SK-N-MC (cell line): ENCODE measurements around the gene THBS3.

Source experiments
- DNase-seq: peaks from one replicate; pipeline ENCODE4 v3.0.0-alpha.2; 2011; ENCODE audit warnings: low read depth, low spot score
- H3K27ac ChIP-seq: fragments of 200-600 bp; sonication (generic); 2 replicates; pipeline ENCODE4 v1.5.1; 2016; ENCODE audit warnings: mixed run types
- H3K36me3 ChIP-seq: fragments of 200-600 bp; sonication (generic); 2 replicates; pipeline ENCODE4 v1.6.1; 2017; ENCODE audit warnings: antibody characterized with exemption, low read length, mixed read lengths; ENCODE audit not compliant: insufficient read depth
- H3K4me3 ChIP-seq: fragments of 200-600 bp; sonication (generic); 2 replicates; pipeline ENCODE4 v1.5.1; 2016
- H3K9ac ChIP-seq: fragments of 200-600 bp; sonication (generic); 2 replicates; pipeline ENCODE4 v1.8.0; 2017; ENCODE audit warnings: mixed run types, mixed read lengths; ENCODE audit not compliant: insufficient read length
- H3K9me3 ChIP-seq: fragments of 200-600 bp; sonication (generic); 2 replicates; pipeline ENCODE4 v1.6.1; 2017; ENCODE audit warnings: low read depth, mild to moderate bottlenecking, antibody characterized with exemption, low read length, moderate library complexity, mixed read lengths
- EZH2 ChIP-seq: fragments of 200-600 bp; sonication (generic); IDR thresholded peaks from one replicate; pipeline ENCODE4 v1.6.1; 2017; ENCODE audit warnings: antibody characterized with exemption
- FOXP2 ChIP-seq: optimal IDR thresholded peaks from 2 replicates; pipeline ENCODE3; 2011; ENCODE audit warnings: mild to moderate bottlenecking, moderate library complexity; ENCODE audit not compliant: insufficient read depth; ENCODE audit errors: extremely low read length, control extremely low read depth
- POLR2AphosphoS5 ChIP-seq: IDR thresholded peaks from 2 replicates; pipeline ENCODE4 v1.6.1; 2012; ENCODE audit warnings: mild to moderate bottlenecking, low read depth, low read length, borderline replicate concordance

THBS3 gene

GRCh38 chr1:155207806-155208540, at the start of gene THBS3:
Gene THBS3 (minus strand): TSS chr1:155207897. CDS start chr1:155207876, 21 bp downstream.
- TF ChIP-seq POLR2AphosphoS5 (no peak), FOXP2 (no peak), EZH2 (no peak)

GRCh38 chr1:155256058-155256852, 48.6 kb upstream of the THBS3 start:
- DNase-seq = no peak
- H3K9me3 ChIP-seq = no peaks in the 10 kb centered on the region
- H3K36me3 ChIP-seq = peaks cover 16% of the 10 kb centered on the region; the same call in 1 of the 2 replicates
- peak overlapping the region; percentile 90 for H3K4me3 ChIP-seq
- TF ChIP-seq POLR2AphosphoS5 = no peak; the same call in 1 of the 2 replicates
- no peak for TF ChIP-seq FOXP2
- TF ChIP-seq EZH2 = no peak
- peak overlapping the region; percentile 75 for H3K9ac ChIP-seq
- H3K27ac ChIP-seq = peak overlapping the region; percentile 80

More at GRCh38 chr1:155207806-155208540, at the start of gene THBS3:
- Histone ChIP-seq H3K36me3 (no peaks in the 10 kb centered on the region), H3K9ac (peak within 1 kb of the TSS; percentile 89), H3K27ac (0 out of 2 replicates have a peak within 1 kb of the TSS, but pooled peaks have one; percentile 36), H3K9me3 (no peaks in the 10 kb centered on the region), H3K4me3 (peak within 1 kb of the TSS; percentile 95)
- no peak for DNase-seq

- H3K36me3 ChIP-seq = peaks cover 15% of the 10 kb centered on the region; the same call in 1 of the 2 replicates
- H3K9me3 ChIP-seq = no peaks in the 10 kb centered on the region
- H3K9ac ChIP-seq = peak within 1 kb of the TSS; percentile 75
- TF ChIP-seq FOXP2 (no peak), POLR2AphosphoS5 (peak; percentile 88)
- no peak for DNase-seq
- peak within 1 kb of the TSS; percentile 80 for H3K27ac ChIP-seq
- H3K4me3 ChIP-seq = peak within 1 kb of the TSS; percentile 90
These were observed 47.7 kb upstream of the THBS3 start, which contains the start of gene ENTREP3 for GRCh38 chr1:155255243-155256007. Gene ENTREP3 (minus strand): TSS chr1:155255483. CDS start chr1:155254877, 606 bp downstream.

GRCh38 chr1:155254714-155255242, 47.1 kb upstream of the THBS3 start:
- DNase-seq = no peak
- Histone ChIP-seq H3K9me3 (no peaks in the 10 kb centered on the region), H3K9ac (peak overlapping the region; percentile 75), H3K36me3 (peaks cover 12% of the 10 kb centered on the region; the same call in 1 of the 2 replicates), H3K4me3 (peak overlapping the region; percentile 90), H3K27ac (no peak overlapping the region)
- TF ChIP-seq EZH2 = no peak
- TF ChIP-seq POLR2AphosphoS5 = no peak
- no peak for TF ChIP-seq FOXP2

- Histone ChIP-seq H3K4me3 (peak overlapping the region; percentile 90), H3K9me3 (no peaks in the 10 kb centered on the region), H3K36me3 (peaks cover 9% of the 10 kb centered on the region; the same call in 1 of the 2 replicates), H3K9ac (peak overlapping the region; percentile 75), H3K27ac (no peak overlapping the region)
- TF ChIP-seq POLR2AphosphoS5 (no peak), FOXP2 (no peak), EZH2 (no peak)
- DNase-seq = no peak
These were observed 46.6 kb upstream of the THBS3 start for GRCh38 chr1:155254228-155254713.

- no peak for TF ChIP-seq EZH2
- TF ChIP-seq FOXP2 = no peak
- TF ChIP-seq POLR2AphosphoS5 = no peak
- Histone ChIP-seq H3K9me3 (no peaks in the 10 kb centered on the region), H3K4me3 (peak overlapping the region; percentile 90), H3K36me3 (peaks cover 8% of the 10 kb centered on the region; the same call in 1 of the 2 replicates), H3K27ac (no peak overlapping the region), H3K9ac (peak overlapping the region; percentile 75)
- no peak for DNase-seq
These were observed 46.1 kb upstream of the THBS3 start for GRCh38 chr1:155253797-155254196.

GRCh38 chr1:155253208-155253607, 45.5 kb upstream of the THBS3 start:
- DNase-seq = no peak
- Histone ChIP-seq H3K9ac (no peak overlapping the region), H3K36me3 (peaks cover 5% of the 10 kb centered on the region; the same call in 1 of the 2 replicates), H3K27ac (no peak overlapping the region), H3K4me3 (peak overlapping the region; percentile 90; the same call in 1 of the 2 replicates), H3K9me3 (no peaks in the 10 kb centered on the region)
- TF ChIP-seq EZH2 (no peak), POLR2AphosphoS5 (no peak), FOXP2 (no peak)
